GM18520 (cell line): ENCODE results near the gene LTBP1.
"Not testable (repeated sequence)": the region's sequence is repeated elsewhere in the genome, so short reads cannot be mapped to it uniquely, and the experiment has no call there.

Source experiments
- ATAC-seq: cut with Tn5 transposase; IDR thresholded peaks from one replicate; pipeline ENCODE4 v1.9.1; 2021; ENCODE audit not compliant: unreplicated experiment

LTBP1 gene, protein sequence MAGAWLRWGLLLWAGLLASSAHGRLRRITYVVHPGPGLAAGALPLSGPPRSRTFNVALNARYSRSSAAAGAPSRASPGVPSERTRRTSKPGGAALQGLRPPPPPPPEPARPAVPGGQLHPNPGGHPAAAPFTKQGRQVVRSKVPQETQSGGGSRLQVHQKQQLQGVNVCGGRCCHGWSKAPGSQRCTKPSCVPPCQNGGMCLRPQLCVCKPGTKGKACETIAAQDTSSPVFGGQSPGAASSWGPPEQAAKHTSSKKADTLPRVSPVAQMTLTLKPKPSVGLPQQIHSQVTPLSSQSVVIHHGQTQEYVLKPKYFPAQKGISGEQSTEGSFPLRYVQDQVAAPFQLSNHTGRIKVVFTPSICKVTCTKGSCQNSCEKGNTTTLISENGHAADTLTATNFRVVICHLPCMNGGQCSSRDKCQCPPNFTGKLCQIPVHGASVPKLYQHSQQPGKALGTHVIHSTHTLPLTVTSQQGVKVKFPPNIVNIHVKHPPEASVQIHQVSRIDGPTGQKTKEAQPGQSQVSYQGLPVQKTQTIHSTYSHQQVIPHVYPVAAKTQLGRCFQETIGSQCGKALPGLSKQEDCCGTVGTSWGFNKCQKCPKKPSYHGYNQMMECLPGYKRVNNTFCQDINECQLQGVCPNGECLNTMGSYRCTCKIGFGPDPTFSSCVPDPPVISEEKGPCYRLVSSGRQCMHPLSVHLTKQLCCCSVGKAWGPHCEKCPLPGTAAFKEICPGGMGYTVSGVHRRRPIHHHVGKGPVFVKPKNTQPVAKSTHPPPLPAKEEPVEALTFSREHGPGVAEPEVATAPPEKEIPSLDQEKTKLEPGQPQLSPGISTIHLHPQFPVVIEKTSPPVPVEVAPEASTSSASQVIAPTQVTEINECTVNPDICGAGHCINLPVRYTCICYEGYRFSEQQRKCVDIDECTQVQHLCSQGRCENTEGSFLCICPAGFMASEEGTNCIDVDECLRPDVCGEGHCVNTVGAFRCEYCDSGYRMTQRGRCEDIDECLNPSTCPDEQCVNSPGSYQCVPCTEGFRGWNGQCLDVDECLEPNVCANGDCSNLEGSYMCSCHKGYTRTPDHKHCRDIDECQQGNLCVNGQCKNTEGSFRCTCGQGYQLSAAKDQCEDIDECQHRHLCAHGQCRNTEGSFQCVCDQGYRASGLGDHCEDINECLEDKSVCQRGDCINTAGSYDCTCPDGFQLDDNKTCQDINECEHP (N-terminal part only)

GRCh38 chr2:32946314-32947075 is at the start of gene LTBP1:
Gene LTBP1, plus strand, starts transcription at chr2:32946953. Its CDS starts 372 bp downstream, at chr2:32947325.
- peak; percentile 69 for ATAC-seq

DNA sequence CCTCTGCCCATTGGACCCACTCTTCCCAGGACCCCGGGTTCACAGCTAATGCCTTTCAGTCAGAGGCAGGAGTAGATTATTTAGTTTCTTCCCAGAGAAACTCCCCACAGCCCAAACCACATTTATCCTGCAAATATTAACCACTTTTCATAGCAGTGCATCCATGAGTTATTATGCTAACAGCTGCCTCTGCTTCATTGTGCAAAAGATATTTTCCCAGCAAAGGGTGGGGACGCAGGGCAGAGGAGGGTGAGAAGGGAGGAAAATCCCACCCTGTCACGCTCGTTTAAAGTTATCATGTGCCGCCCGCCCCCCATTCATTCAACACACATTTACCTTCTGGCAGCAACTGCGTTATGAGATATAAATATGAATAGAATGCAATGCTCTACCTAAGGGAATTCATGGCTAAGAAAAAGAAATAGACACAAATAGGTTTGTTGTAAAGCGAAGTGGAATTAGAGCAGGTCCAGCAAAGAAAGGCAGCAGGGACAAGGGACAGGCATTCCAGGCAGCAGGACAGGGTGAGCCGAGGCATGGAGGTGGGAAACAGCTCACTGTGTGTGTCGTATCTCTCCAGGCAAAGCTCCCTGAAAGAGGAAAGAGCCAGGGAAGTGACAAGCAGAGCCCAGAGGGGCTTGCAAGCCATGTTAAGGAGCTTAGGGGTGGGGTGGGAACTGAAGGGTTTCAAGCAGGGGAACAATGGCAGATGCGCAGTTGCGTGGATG is 46.3 kb upstream of the LTBP1 start:
- no peak for ATAC-seq

- ATAC-seq: no peak
Observed at GRCh38 chr2:32901313-32901712, 45.4 kb upstream of the LTBP1 start.

DNA sequence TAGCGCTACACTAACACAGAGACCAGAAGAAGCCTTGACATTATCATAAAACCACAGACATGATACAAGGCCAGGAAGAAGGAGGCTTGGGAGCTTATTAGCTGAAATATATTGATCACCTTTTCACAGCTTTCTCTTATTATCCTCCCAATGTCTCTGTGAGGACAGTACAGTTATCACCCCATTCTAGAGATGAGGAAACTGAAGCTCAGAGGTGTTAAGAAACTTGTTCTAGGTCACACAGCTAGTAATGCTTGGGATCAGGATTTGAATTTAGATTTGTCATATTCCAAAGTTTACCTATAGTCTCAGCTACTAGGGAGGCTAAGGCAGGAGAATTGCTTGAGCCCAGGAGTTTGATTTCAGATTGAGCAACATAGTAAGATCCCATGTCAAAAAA is 44.6 kb upstream of the LTBP1 start:
- ATAC-seq: no peak

GRCh38 chr2:32902986-32903385 is 43.8 kb upstream of the LTBP1 start:
- no peak for ATAC-seq

DNA sequence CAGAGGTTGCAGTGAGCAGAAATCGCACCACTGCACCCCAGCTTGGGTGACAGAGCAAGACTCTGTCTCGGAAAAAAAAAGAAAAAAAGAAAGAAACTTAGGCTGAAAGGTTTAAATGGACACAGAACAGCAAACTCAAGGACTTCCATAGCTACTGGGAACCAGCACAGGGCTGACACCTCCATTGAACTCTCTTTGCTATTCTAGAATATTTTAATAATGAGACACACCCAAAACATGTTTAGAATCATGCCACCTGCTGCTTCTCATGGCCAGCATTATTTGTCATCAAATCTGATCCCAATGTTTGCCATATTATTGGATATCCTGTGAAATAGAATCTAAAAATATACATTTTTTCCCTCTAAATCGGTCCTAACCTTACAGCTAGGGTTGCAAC is 42.7 kb upstream of the LTBP1 start:
- no peak for ATAC-seq

DNA sequence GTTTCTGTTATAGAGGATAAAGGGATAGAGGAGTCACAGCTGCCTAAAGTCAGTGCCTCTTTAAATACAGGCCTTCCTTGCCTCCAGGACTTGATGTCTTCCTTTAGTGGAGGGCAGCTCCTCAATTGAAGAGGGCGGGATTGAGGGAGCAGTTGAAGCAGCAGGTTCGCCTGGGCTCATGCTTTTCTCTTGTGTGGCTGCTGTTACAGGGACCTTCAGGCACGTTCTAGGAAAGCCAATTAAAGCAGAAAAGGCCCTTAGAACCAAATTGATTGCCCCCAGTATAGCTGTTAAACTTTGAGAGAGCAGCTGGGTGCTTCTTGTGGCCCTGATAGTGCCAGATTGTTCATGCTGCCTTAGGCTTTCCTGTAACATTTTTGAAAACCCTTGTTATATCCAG is 42.0 kb upstream of the LTBP1 start:
- ATAC-seq: no peak

DNA sequence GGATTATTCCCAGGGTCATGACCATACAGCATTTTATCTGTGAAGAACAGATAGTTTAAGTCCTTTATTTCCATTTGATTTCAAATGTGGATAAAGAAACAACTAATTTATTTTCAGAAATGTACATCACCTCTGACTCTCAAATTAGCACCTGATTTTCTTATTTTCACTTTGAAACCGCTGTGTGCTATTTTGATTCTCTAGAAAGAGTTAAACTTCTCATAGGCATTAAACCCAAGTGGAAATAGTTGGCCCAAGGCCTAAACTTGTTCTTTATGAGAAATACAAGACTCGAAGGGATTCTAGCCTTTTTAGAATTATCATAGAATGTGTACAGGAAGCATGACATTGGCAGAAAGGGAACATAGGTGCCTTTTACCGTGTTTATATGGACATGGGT is 41.5 kb upstream of the LTBP1 start:
- no peak for ATAC-seq

DNA sequence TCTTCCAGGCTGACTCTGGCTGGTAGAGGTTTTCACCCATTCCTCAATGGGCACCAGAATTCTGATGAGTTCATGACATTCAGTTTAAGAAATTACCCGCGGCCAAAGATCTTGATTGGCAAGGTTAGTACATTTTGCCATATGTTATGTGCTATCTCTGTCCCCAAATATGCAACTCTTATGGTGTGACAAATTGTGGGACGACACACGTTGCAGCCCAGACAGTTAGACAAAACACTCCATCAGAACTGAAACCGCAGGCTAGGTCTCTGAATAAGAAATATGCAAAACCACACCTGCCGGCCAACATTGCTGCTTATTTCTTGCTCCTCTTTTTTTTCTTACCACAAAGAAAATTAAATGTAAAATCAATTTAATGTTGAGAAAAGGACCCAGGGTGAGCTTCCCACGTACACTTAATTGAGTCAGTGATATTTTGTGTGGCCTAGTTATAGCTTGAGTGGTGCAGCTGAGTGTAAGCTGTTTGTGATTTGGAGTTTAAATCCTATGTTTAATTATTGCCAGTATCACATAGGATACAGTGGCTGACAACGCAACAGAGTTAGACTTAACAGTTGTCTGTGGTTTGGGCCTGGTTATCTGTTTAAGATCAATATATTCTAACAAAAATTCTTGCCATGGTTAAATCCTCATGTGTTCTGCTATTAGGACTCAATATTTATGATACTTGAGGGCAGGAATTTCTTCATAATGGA is 35.7 kb upstream of the LTBP1 start:
- ATAC-seq: no peak

DNA sequence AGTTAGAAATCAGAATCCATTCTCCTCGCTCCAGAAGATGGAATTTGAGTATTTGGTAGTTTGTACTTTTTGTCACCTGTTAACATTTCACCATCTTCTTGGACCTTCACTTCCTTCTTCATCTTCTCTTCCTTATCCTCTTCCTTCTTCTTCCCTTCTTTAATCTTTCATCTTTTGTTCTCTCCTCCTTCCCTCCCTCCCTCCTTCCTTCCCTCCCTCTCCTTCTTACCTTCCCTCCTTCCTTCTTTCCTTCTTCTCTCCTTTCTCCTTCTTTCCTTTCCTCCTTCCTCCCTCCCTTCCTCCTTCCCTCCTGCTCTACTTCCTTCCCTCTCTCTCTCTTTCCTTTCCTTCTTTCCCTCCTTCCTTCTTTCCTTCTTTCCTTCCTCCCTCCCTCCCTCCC is 31.1 kb upstream of the LTBP1 start:
- ATAC-seq: no peak

DNA sequence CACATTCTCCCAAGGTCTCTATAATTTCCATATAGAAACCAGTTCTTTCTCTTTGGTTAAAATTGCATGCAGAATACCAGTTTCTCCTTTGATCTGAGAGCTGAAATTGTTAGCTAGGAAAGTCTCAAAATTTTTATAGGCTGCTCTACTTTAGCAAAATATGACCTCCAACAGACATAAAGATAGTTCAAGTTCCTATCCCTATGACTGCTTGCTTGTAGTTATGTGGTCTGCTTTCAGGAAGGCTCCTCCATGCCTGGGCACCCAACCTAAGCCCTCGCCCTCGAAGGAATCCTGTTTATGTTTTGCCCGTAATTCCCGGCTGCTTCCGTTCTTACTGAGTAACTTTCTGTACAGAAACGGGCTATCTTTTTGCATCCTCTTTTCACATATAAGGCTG is 28.0 kb upstream of the LTBP1 start:
- ATAC-seq: no peak

- ATAC-seq: not testable (repeated sequence)
Observed at GRCh38 chr2:32919901-32920300, 26.9 kb upstream of the LTBP1 start.

- not testable (repeated sequence) for ATAC-seq
Observed at GRCh38 chr2:32921486-32921885, 25.3 kb upstream of the LTBP1 start.

DNA sequence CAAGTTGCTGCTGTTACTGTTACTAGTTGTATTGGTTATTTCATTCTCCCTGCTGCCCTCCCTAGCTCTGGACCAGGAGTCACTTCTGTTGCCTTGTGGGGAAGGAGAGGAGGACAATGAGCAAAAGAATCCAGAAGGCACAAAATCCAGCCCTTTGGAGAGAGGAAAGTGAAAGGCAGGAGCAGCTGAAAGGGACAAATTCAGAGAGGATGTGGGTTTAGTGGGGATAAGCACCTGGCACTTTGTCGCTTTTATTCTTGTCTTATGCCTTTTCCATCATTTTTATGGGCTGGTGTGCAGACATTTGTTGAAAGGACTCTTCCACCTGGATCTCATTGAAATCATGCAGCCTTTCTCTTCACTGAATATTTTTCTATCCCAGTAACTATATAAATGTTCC is 24.3 kb upstream of the LTBP1 start:
- no peak for ATAC-seq

DNA sequence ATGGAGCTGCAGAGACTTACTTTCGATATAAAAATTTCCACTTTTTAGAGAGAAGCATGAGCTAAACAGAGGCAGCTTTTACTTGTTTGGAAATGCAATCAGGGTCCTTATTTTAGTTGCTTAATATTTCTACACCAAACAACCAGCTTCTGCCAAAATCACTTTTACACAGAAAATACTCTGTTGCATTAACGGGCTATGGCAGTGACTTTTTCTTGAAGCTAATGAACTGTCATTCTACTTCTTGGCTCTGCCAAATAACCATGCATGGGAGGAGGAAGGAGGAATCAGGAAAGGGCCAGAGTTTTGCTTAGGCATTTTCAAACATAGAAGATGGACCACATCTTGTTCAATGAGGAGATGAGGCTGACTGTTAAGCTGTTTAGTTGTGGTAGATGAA is 23.6 kb upstream of the LTBP1 start:
- ATAC-seq: no peak

DNA sequence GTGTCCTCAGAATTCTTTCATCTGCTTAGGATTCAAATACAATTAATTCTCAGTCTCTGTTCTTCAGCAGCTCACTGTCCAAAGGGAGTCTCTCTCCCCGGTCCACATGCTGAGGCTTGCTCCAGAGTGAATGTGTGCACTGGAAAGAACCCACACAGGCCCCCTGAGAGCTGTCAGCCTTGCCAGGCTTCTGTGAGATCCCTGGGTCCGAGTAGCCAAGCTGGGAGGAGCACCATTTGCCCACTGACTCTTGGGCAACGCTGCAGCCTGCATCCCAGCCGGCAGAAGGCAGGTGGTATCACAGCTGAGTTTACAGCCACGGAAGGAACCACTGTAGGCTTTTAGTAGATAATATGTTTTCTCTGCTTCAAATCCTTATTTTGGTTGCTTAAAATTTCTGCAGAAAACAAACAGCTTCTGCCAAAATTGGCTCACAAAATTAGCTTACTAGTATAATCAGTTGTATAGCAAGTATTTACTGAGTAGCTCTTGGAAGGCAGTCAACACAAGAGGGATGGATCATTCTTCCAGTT is 21.4 kb upstream of the LTBP1 start:
- ATAC-seq: no peak

DNA sequence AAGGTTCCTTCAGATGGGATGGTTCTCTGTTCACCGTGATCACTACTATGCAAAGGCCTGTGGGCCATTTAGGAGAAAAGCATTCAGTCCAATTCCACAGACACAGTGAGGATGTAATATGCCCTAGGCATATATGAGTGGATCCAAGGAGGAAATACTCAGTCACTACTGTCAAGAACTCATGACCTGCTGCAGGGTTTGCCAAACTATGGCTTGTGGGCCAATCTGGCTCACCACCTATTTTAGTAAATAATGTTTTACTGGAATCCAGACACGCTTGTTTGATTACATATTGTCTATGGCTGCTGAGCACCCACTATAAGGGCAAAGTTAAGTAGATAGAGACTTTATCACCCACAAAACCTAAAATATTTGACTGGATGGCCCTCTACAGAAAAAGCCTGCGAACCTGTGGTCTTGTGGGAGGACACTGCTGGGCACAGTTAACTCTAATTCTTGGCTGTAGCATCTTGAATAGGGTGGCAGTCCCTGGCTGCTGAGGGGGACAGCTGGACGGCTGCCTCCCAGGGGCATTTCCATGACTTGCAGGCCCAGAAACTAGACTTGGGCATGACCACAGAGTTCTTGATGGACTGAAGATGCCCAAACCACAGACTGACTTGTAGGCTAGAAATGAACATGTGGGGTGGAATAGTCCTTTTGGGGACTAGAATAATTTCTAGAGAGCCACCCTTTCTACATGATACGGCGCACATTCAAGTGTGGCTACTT is 20.6 kb upstream of the LTBP1 start:
- ATAC-seq: no peak

- no peak for ATAC-seq
Observed at GRCh38 chr2:32926708-32927084, 20.1 kb upstream of the LTBP1 start.

DNA sequence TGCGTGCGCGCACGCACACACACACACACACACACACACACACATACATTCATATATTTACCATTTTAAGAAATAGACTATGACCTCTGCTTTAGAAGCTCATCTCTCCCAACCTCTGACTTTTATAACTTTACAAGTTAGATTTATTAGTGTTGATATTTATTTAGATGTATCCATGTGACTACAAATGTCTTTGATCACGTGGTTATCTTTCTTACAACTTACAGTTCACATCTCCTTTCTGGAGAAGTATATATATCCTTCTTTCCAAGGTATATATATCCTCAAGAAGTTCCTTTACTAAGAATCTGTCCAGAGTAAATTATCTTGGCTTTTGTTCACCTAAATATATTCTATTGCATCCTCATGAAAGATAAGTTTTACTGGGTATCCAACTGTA is 16.3 kb upstream of the LTBP1 start:
- no peak for ATAC-seq
